Adrenal gland (tissue), 12 donors: ENCODE results near the gene NFKBIB. TPM values are rescaled to one million over a fixed set of nuclear protein-coding genes. Genes with fewer than 3 reads are reported as not detected.

Source experiments
- DNase-seq, 7 donors: peaks; one replicate each; pipeline ENCODE4 v3.0.0-alpha.2; 2019 to 2020
- H3K27ac ChIP-seq, 5 donors: fragments of 200-600 bp; sonication (generic) in 4 of 5; 1 replicate in 3 of 5; 2 replicates in 2 of 5; pipeline versions ENCODE4 v1.5.1 to v1.8.0; 2016 to 2020; ENCODE audit warnings: mild to moderate bottlenecking in 1 of 5
- H3K27me3 ChIP-seq: fragments of 200-600 bp; 2 replicates; pipeline ENCODE4 v1.8.0; 2021
- H3K36me3 ChIP-seq, 2 donors: fragments of 200-600 bp; replicated peaks in 1 of 2; 1 replicate in 1 of 2; 2 replicates in 1 of 2; pipeline versions ENCODE4 v1.5.1 to v1.8.0; 2018 to 2022
- H3K4me1 ChIP-seq, 2 donors: fragments of 200-600 bp; replicated peaks in 1 of 2; 1 replicate in 1 of 2; 2 replicates in 1 of 2; pipeline versions ENCODE4 v1.5.1 to v1.8.0; 2018 to 2021
- H3K4me3 ChIP-seq, 4 donors: fragments of 200-600 bp; sonication (generic) in 3 of 4; one replicate each; pipeline ENCODE4 v1.5.1; 2016 to 2018
- H3K9me3 ChIP-seq, 3 donors: fragments of 200-600 bp; sonication (generic) in 1 of 3; replicated peaks in 1 of 3; 1 replicate in 2 of 3; 2 replicates in 1 of 3; pipeline versions ENCODE4 v1.5.1 to v1.8.0; 2016 to 2021
- CTCF ChIP-seq, 6 experiments: fragments of 450-650 bp in 4 of 6; fragments of 200-600 bp in 2 of 6; sonication (generic) in 1 of 6; IDR thresholded peaks; 1 replicate in 5 of 6; 2 replicates in 1 of 6; pipeline versions ENCODE4 v1.5.1 to v1.8.0; 2016 to 2021; ENCODE audit warnings: antibody characterized with exemption in 6 of 6, mild to moderate bottlenecking in 2 of 6, moderate library complexity in 1 of 6
- POLR2A ChIP-seq, 2 donors: fragments of 450-650 bp; IDR thresholded peaks; one replicate each; pipeline ENCODE4 v1.6.1; 2017; ENCODE audit warnings: antibody characterized with exemption in 2 of 2, mild to moderate bottlenecking in 2 of 2, moderate library complexity in 1 of 2
- WGBS, 4 donors: extraction: QIAGEN DNeasy Blood & Tissue Kit in 2 of 4; methylation state at CpG; one replicate each; pipeline versions ENCODE4 v1.1.5 to v1.1.7; 2013 to 2017; 5-methylcytosine and 5-hydroxymethylcytosine counted together
- intact Hi-C, 2 donors: fragments of 100-400 bp; cut with DNase I; formaldehyde crosslinking; loops; one replicate each; pipeline versions ENCODE4 v1.14.1 to v1.15.0; 2022 to 2023
- polyA plus RNA-seq, 3 donors: library from polyadenylated mRNA; stranded (reverse); fragments of 200-250 nt in 2 of 3; fragments of 350-450 nt in 1 of 3; fragmentation: Illumina TruSeq in 1 of 3; extraction: RNeasy Lipid Tissue Mini Kit (QIAGEN cat#74804) in 1 of 3; gene quantifications; one replicate each; pipeline ENCODE4 v1.2.3, GENCODE V29; 2013 to 2014
- total RNA-seq, 9 donors: library from RNA; depleted of rRNA in 4 of 9; stranded (reverse); fragments of >200 nt in 4 of 9; fragments of 120-200 nt in 1 of 9; fragmentation: NEBNext Ultra II Directional in 1 of 9; extraction: Animal tissue kit (Norgen Biotek cat#: 25700) in 1 of 9; gene quantifications; one replicate each; pipeline versions ENCODE4 v1.1.0 to v1.2.4, GENCODE V29; 2013 to 2023
- donor health status: healthy with polysubstance abuse.
- donor health status: Bipolar disorder and iron deficiency.
- donor health status: DM: yes; HTN: yes; CAD: no.
- donor health status: DM: no; HTN: no; CAD: no.
- donor health status: DM: no; HTN: no; CAD: no.
- donor health status: DM: yes; HTN: yes; CAD: no.

NFKBIB gene
- total and polyA plus RNA-seq, 12 donors, result 12.4 to 73.0 (median 31.7) TPM

GRCh38 chr19:38942471-38943181, 42.9 kb downstream of the NFKBIB start:
- H3K36me3 ChIP-seq, result peaks cover 0 to 5% of the 10 kb centered on the region in 2 donors
- intact Hi-C loops, result no loop called here
- 79 to 87% (median 85%) methylated on average over 10 to 20 of the region's 20 CpGs for WGBS, 4 donors
- no peak overlapping the region for H3K27ac ChIP-seq
- H3K27me3 ChIP-seq, result no peaks in the 10 kb centered on the region
- no peak overlapping the region for H3K4me3 ChIP-seq
- no peaks in the 10 kb centered on the region for H3K4me1 ChIP-seq
- no peaks in the 10 kb centered on the region for H3K9me3 ChIP-seq
- no peak for DNase-seq
- TF ChIP-seq POLR2A (IDR thresholded peaks at IDR 0.05), result no peak
- TF ChIP-seq CTCF (IDR thresholded peaks at IDR 0.05), result no peak

- intact Hi-C loops, result no loop called here
- no peak overlapping the region for H3K4me3 ChIP-seq
- TF ChIP-seq CTCF (IDR thresholded peaks at IDR 0.05), result no peak
- no peak for TF ChIP-seq POLR2A (IDR thresholded peaks at IDR 0.05)
- H3K36me3 ChIP-seq, result peaks cover 0 to 5% of the 10 kb centered on the region in 2 donors
- H3K27me3 ChIP-seq, result no peaks in the 10 kb centered on the region
- WGBS, 4 donors, result 87 to 100% (median 91%) methylated on average over 1 to 12 of the region's 12 CpGs
- H3K4me1 ChIP-seq, result peaks cover 2 to 4% of the 10 kb centered on the region in 2 donors
- H3K9me3 ChIP-seq, result no peaks in the 10 kb centered on the region
- DNase-seq, result no peak
- no peak overlapping the region for H3K27ac ChIP-seq
Measured at GRCh38 chr19:38944981-38945506, 45.3 kb downstream of the NFKBIB start.

GRCh38 chr19:38945562-38946228, 45.9 kb downstream of the NFKBIB start:
- H3K36me3 ChIP-seq, result peaks cover 0 to 5% of the 10 kb centered on the region in 2 donors
- no peak for TF ChIP-seq POLR2A (IDR thresholded peaks at IDR 0.05)
- no peak for TF ChIP-seq CTCF (IDR thresholded peaks at IDR 0.05)
- 78 to 94% (median 84%) methylated on average over 2 to 3 of the region's 3 CpGs for WGBS, 4 donors
- no peaks in the 10 kb centered on the region for H3K9me3 ChIP-seq
- intact Hi-C loops, result no loop called here
- H3K27me3 ChIP-seq, result no peaks in the 10 kb centered on the region
- no peak for DNase-seq
- H3K27ac ChIP-seq, result no peak overlapping the region
- peaks cover 6 to 8% of the 10 kb centered on the region in 2 donors for H3K4me1 ChIP-seq
- no peak overlapping the region for H3K4me3 ChIP-seq

GRCh38 chr19:38946229-38947010, 46.7 kb downstream of the NFKBIB start:
- H3K9me3 ChIP-seq, result no peaks in the 10 kb centered on the region
- no peak for DNase-seq
- H3K4me3 ChIP-seq, result no peak overlapping the region
- no peaks in the 10 kb centered on the region for H3K27me3 ChIP-seq
- intact Hi-C loops, result no loop called here
- H3K36me3 ChIP-seq, result peaks cover 0 to 5% of the 10 kb centered on the region in 2 donors
- H3K27ac ChIP-seq, result no peak overlapping the region
- no peak for TF ChIP-seq POLR2A (IDR thresholded peaks at IDR 0.05)
- TF ChIP-seq CTCF (IDR thresholded peaks at IDR 0.05), result no peak
- H3K4me1 ChIP-seq, result peaks cover 6 to 8% of the 10 kb centered on the region in 2 donors
- WGBS, 4 donors, result 62 to 91% (median 87%) methylated on average over 4 to 11 of the region's 11 CpGs
